HG03175 (cell line): Measurements from ENCODE around the gene KATNAL2.
A peak's percentile ranks its signal among the peaks of the same experiment; 100 is the strongest.

Experiments used
- ATAC-seq: cut with Tn5 transposase; IDR thresholded peaks from one replicate; pipeline ENCODE4 v1.9.1; 2021; ENCODE audit warnings: mild to moderate bottlenecking, moderate library complexity; ENCODE audit not compliant: unreplicated experiment

KATNAL2 gene, protein sequence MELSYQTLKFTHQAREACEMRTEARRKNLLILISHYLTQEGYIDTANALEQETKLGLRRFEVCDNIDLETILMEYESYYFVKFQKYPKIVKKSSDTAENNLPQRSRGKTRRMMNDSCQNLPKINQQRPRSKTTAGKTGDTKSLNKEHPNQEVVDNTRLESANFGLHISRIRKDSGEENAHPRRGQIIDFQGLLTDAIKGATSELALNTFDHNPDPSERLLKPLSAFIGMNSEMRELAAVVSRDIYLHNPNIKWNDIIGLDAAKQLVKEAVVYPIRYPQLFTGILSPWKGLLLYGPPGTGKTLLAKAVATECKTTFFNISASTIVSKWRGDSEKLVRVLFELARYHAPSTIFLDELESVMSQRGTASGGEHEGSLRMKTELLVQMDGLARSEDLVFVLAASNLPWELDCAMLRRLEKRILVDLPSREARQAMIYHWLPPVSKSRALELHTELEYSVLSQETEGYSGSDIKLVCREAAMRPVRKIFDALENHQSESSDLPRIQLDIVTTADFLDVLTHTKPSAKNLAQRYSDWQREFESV

GRCh38 chr18:46917108-46917802 is at the start of gene KATNAL2, which contains the start of gene PIAS2:
Gene KATNAL2 (plus strand): TSS chr18:46917602. CDS start chr18:46946873, 29,271 bp downstream.
Gene PIAS2 (minus strand): TSS chr18:46917507. CDS start chr18:46917345, 162 bp downstream.
- ATAC-seq: peak; percentile 85

- ATAC-seq: no peak
Observed at GRCh38 chr18:46868169-46868921, 49.1 kb upstream of the KATNAL2 start.

- no peak for ATAC-seq
Observed at GRCh38 chr18:46877329-46877987, 39.9 kb upstream of the KATNAL2 start.

GRCh38 chr18:46883180-46883579 is 34.2 kb upstream of the KATNAL2 start:
- no peak for ATAC-seq

DNA sequence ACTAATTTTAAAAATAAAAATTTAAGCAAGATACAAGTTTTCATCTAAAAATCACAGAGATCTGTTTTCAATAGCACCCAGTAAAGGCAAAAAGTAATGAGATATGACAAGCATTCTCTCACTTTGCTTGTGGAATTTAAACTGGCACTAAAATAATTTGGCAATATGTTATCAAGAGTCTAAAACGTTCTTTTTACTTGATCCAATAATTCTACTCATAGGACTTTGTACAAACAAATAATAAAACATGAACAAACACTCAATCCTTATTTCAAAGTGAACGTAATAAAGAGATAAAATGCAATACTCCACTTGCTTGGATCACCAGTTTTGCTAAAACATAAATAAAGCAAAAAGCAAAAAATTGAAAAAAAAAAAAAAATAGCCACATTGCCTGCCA is 30.5 kb upstream of the KATNAL2 start:
- ATAC-seq: no peak

DNA sequence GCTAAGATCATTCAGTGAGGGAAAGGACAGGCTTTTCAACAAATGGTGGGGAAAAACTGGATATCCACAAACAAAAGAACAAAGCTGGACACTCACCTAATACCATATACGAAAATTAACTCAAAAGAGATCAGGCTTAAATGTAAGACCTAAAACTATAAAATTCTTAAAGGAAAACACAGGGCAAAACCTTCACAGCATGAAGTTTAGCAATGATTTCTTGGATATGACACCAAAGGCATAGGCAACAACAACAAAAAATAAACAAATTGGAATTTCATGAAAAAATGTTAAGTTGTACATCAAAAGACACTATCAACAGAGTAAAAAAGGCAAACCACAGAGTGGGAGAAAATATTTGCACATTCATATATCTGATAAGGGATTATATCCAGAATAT is 28.4 kb upstream of the KATNAL2 start:
- ATAC-seq: no peak

DNA sequence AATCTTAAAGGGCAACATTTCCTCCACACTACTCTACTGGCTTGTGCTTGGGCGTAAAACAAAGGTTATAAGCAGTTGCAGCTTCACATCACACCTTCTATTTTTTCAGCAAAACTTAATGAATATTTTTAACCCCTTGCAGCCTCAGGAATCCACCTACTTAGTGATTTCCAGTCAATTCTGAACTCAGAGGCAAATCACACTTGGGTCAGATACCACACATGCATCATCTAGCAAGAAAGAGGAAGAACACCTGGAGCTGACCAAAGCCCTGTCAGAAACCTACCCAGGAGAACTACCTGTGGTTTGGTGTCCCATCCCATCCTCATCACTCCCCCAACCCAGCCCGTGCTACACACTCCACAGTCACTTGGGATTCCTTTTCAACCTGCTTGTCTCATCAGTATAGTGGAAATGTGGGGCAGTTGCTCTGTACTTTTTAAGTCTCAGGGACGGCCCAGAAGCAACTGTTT is 25.6 kb upstream of the KATNAL2 start:
- peak; percentile 91 for ATAC-seq

DNA sequence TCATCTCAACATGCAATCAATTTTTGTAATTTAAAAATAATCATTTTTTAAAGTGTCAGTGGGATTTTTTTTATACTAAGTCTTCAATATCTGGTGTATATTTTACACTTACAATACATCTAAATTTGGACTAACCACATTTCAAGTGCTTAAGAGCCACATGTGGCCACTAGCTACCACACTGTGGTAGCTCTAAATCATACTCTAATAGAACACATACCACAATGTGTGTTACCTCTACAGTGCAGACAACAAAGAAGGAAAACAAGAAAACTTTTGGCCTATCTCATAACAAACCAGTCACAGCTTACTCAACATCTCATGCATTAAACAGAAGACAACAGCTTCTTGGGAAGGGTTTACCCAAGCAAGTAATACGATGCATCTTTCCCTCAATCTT is 24.6 kb upstream of the KATNAL2 start:
- peak; percentile 46 for ATAC-seq

GRCh38 chr18:46893360-46893759 is 24.0 kb upstream of the KATNAL2 start:
- no peak for ATAC-seq

DNA sequence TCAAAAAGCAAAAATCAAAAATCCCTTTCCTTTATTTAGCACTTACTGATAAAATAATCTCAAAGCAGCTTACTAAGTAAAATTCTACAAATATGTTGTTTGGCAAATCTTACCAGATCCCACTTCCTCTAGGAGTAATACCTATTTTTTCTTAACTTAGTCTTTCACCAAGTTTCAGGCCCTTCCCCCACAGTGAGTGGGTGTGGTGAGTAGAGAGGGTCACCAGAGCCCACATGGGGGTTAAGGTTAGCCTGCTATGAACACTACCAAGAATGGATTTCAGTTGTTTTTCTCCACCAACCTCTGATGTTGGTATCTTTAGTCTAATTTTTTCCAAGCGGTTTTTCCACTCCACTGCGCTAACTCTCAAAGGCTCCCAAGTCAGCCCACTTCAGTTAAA is 23.3 kb upstream of the KATNAL2 start:
- ATAC-seq: no peak

GRCh38 chr18:46899274-46899948 is 18.0 kb upstream of the KATNAL2 start:
- ATAC-seq: peak; percentile 59

DNA sequence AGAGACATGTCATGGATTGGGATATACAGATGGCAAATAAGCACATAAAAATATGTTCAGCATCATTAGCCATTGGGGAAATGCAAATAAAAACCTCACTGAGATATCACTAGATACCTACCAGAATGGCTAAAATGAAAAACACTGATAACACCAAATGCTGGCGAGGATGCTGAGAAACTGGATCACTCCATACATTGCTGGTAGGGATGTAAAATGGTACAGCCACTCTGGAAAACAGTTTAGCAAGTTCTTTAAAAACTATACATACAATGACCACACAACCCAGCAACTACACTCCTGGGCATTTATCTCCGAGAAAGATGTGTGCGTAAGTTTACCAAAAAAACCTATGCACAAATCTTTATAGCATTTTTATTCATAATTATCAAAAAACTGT is 14.0 kb upstream of the KATNAL2 start:
- no peak for ATAC-seq

DNA sequence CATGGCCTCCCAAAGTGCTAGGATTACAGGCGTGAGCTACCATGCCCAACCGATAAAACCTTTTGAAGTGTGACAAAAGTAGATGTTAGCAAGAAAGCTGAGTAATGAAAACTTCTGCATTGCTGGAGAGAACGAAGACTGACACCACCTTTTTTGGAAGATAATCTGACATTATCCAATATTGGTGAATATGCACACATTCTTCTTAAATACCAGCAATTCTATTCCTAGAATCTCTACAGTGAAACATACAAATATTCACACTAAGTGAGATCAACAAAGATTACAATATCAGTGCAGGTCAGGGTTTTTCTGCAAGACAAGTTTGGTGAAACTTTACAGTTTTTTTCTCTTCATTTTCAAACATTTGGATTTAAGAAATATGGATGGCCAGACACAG is 7.9 kb upstream of the KATNAL2 start:
- ATAC-seq: no peak

- ATAC-seq: no peak
Observed at GRCh38 chr18:46910856-46911255, 6.5 kb upstream of the KATNAL2 start.

- ATAC-seq: no peak
Observed at GRCh38 chr18:46915800-46916550, 1.4 kb upstream of the KATNAL2 start.

GRCh38 chr18:46916551-46917107 is 773 bp upstream of the KATNAL2 start:
- ATAC-seq: peak; percentile 40

DNA sequence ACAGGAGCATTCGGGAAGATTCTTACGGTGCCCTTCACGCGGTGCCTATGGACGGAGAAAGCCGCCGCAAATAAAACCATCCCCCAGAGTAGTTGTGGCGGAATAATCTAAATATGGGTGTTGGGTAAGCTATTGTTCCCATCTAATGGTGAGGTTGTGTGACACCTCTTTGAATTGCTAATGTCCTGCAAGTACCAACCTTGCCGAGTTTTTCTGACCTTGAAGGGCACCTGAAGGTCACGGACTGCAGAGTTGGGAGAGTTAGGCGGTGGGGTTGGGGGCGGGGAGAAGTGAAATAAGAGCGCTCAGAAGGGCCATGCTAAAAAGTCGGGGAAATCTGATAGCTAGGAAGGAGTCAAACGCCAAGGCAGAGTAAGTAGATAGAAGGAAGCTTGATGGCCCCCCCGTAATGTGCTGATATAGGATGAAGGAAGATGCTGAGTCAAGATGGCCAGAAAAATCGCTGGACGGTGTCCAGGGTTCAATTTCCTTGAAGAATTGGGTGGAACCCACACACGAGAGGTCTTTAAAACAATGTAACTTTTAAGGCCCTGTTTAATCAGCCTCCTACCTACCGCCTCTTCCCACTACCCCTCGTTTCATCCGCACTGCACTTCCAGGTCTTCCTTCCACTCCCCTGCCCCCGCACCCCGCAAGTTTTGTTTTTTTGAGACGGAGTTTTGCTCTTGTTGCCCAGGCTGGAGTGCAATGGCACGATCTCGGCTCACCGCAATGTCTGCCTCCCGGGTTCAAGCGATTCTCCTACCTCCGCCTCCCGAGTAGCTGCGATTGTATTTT is 600 bp downstream of the KATNAL2 start:
- no peak for ATAC-seq

- no peak for ATAC-seq
Observed at GRCh38 chr18:46920067-46920466, 2.7 kb downstream of the KATNAL2 start.
